ENCODE measurements around the gene SEL1L3. TPM values are rescaled to one million over a fixed set of nuclear protein-coding genes. Genes with fewer than 3 reads are reported as not detected.

Gene SEL1L3
- total RNA-seq, 2 experiments from 2014 or later: 47.6 to 63.4 TPM

DNA sequence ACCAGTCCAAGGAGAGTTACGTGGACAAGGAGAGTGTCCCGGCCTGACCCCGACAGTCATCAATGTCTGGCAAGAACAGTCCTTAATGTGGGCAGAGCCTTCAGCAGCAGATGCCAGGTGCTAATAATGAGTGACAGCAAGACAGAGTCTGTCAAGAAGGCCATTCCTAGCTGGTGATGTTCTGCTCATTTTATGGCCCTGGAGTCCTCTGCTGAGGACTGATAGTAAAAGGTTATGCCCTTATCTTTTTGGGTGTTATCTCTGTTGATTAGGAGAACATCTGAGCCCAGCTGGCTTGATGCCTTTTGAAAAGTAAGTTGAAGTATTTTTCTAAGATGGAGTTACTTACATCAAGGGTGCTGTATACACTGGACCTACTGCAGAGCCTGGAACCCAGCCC, 139.8 kb downstream of the SEL1L3 start:
- POLR2A ChIA-PET: no interaction called here
- Mint-ChIP-seq H3K9me3 (no peaks in the 10 kb centered on the region), H3K27me3 (no peaks in the 10 kb centered on the region)

DNA sequence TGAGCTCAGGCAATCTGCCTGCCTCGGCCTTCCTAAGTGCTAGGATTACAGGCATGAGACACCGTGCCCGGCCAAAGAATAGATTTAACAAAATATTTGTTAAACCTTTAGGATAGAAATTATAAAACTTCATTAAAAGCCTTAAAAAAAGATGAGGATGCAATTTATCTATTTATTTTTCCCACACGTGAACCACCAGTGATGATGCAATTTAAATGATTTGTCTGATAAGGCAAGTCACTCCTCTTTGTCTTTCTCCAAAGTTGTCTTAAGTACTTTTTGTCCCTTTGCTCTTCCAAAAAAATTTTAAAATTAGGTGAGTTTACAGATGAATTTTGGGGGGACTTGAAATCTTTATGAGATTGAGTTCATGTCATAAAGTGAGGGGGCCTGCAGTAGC, 149.0 kb downstream of the SEL1L3 start:
- H3K27ac Mint-ChIP-seq: no peak overlapping the region
- POLR2A ChIA-PET: no interaction called here
- H3K4me3 Mint-ChIP-seq: no peak overlapping the region
- no peaks in the 10 kb centered on the region for H3K4me1 Mint-ChIP-seq
- DNase-seq: no peak
- CTCF ChIA-PET: no interaction called here
- H3K36me3 Mint-ChIP-seq (ENCODE audit: low read depth): no peaks in the 10 kb centered on the region
- no peaks in the 10 kb centered on the region for H3K27me3 Mint-ChIP-seq
- H3K9me3 Mint-ChIP-seq: no peaks in the 10 kb centered on the region

More for the DNA sequence above, 139.8 kb downstream of the SEL1L3 start:
- H3K4me3 Mint-ChIP-seq: no peak overlapping the region
- no peaks in the 10 kb centered on the region for H3K36me3 Mint-ChIP-seq (ENCODE audit: low read depth)
- no peak for DNase-seq
- CTCF ChIA-PET: interaction anchor here (1.0 kb wide), 1 partner anchor 27 kb away, joined by 3 read pairs; no protein-coding TSS in a partner anchor
- no peak overlapping the region for H3K27ac Mint-ChIP-seq
- H3K4me1 Mint-ChIP-seq: no peaks in the 10 kb centered on the region

DNA sequence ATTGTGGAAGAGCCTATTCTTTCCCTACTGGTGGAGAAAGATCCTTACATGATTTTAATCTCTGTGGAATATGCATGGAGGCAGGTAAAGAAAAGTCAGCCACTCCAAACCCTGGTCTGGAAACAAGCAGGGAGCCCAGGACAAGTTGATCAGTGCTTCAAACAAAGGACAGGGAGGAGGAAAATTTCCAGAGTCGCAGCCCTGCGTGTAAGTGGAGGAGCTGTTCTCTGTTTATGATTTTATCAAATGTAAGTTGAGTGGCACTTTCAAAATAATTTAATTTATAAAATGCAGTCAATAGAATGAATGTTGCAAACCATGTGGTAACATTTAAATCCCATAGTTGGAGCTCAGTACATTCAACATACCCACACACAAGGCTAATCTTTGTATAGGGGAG, 150.2 kb downstream of the SEL1L3 start:
- CTCF ChIA-PET: interaction anchor here (0.7 kb wide), 1 partner anchor 213 kb away, joined by 4 read pairs; no protein-coding TSS in a partner anchor

DNA sequence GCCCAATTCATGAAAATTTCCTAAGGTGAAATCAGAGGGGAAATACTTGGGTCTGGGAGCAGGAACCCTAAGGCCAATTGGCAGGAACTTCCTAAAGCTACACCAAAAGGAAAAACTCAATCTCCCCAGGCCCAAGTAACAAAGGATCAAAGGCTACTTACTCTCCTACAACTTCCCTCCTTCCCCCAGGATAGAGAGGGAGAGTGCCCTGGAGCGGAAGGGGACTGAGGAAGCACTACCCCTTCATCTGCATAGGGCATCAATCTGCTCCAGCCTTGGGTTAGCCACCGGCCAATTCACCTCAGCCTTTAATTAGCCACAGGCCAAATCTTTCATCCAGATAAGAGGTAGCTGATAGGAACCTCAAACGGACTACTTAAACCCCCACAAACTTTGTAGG, 152.2 kb downstream of the SEL1L3 start:
- DNase-seq: no peak
- POLR2A ChIA-PET: no interaction called here
- Mint-ChIP-seq H3K4me1 (no peaks in the 10 kb centered on the region), H3K27me3 (no peaks in the 10 kb centered on the region), H3K36me3 (ENCODE audit: low read depth) (no peaks in the 10 kb centered on the region), H3K4me3 (no peak overlapping the region), H3K9me3 (peaks cover 2% of the 10 kb centered on the region), H3K27ac (no peak overlapping the region)
- CTCF ChIA-PET: no interaction called here

More for the DNA sequence above, 150.2 kb downstream of the SEL1L3 start:
- H3K36me3 Mint-ChIP-seq (ENCODE audit: low read depth): no peaks in the 10 kb centered on the region
- no peak for DNase-seq
- H3K4me3 Mint-ChIP-seq: no peak overlapping the region
- H3K4me1 Mint-ChIP-seq: no peaks in the 10 kb centered on the region
- no peaks in the 10 kb centered on the region for H3K27me3 Mint-ChIP-seq
- no peak overlapping the region for H3K27ac Mint-ChIP-seq
- peaks cover 2% of the 10 kb centered on the region for H3K9me3 Mint-ChIP-seq
- POLR2A ChIA-PET: no interaction called here

DNA sequence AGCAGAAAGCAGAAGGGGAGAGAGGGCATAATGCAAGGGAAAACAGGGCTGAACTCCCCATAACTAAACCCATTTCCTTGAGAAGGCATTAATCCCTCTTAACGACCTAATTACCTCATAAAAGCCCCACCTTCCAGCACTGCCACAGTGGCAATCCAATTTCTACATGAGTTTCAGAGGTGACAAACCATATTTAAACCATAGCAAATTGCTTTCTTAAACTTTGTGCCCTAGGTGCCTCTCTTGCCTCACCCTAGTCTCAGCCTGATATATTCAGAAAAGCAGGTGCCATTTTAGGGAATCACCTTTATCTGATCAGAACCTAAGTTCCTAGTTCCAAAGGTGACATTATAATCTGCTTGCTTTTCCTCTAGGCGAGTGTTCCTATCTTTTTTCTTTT, 158.3 kb downstream of the SEL1L3 start:
- no peak overlapping the region for H3K27ac Mint-ChIP-seq
- CTCF ChIA-PET: no interaction called here
- POLR2A ChIA-PET: no interaction called here

DNA sequence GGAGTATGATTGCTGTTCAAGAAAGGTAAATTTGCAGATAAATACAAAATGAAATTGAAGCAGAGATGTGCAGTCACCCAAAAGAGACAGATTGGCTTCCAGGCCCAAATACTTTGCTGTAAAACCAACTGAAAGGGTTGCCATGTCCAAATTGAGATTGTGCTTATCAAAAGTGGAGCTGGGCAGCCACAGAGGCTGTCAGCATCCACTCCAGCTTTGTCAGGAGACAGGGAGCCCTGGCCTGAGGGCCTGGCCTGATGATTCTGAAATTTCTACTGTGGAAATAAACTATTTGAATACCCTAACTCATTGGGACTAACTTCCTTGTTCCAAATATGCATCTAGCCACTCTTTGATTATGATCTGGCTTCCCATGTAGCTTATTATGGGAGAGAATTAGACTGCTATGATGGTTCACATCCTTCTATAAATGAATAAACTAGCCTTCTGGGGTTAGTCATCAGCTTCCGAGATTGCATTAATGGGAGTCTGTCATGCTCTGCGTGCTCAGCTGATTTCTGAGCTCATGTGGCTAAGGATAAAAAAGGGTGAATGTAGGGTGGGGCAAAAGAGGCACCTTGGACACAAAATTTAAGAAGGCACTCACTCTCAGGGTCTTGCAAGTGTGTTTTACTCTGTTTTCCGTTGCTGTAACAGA, 158.9 kb downstream of the SEL1L3 start:
- no peak for DNase-seq
- no peaks in the 10 kb centered on the region for H3K27me3 Mint-ChIP-seq
- ChIA-PET CTCF (no interaction called here), POLR2A (interaction anchor here (0.6 kb wide), 1 partner anchor 32 kb away, joined by 3 read pairs; no protein-coding TSS in a partner anchor)
- peaks cover 2% of the 10 kb centered on the region for H3K9me3 Mint-ChIP-seq
- H3K36me3 Mint-ChIP-seq (ENCODE audit: low read depth): no peaks in the 10 kb centered on the region
- H3K27ac Mint-ChIP-seq: no peak overlapping the region
- no peaks in the 10 kb centered on the region for H3K4me1 Mint-ChIP-seq
- no peak overlapping the region for H3K4me3 Mint-ChIP-seq

More for the DNA sequence above, 158.3 kb downstream of the SEL1L3 start:
- no peak for DNase-seq
- Mint-ChIP-seq H3K27me3 (no peaks in the 10 kb centered on the region), H3K9me3 (peaks cover 2% of the 10 kb centered on the region), H3K4me1 (no peaks in the 10 kb centered on the region), H3K36me3 (ENCODE audit: low read depth) (no peaks in the 10 kb centered on the region), H3K4me3 (no peak overlapping the region)

DNA sequence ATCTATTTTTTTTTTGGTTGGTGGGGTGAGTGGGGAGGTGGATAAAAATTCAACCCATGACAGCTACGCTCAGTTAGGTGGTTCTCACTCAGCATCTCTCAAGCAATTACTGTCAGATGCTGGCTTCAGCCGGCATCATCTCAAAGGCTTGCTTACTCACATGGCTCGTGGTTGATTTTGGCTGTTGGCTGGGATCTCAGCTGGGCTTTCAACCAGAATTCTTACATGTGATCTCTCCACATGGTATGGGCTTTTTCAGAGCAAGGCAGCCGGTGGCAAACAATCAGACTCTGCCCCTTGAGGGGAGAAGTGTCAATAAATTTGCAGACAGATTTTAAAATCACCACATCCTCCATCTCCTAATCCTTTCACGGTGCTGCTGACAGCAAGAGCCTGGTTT, 159.9 kb downstream of the SEL1L3 start:
- Mint-ChIP-seq H3K36me3 (ENCODE audit: low read depth) (no peaks in the 10 kb centered on the region), H3K4me3 (no peak overlapping the region), H3K9me3 (no peaks in the 10 kb centered on the region), H3K4me1 (no peaks in the 10 kb centered on the region), H3K27ac (no peak overlapping the region), H3K27me3 (no peaks in the 10 kb centered on the region)
- POLR2A ChIA-PET: no interaction called here
- no peak for DNase-seq
- CTCF ChIA-PET: no interaction called here

DNA sequence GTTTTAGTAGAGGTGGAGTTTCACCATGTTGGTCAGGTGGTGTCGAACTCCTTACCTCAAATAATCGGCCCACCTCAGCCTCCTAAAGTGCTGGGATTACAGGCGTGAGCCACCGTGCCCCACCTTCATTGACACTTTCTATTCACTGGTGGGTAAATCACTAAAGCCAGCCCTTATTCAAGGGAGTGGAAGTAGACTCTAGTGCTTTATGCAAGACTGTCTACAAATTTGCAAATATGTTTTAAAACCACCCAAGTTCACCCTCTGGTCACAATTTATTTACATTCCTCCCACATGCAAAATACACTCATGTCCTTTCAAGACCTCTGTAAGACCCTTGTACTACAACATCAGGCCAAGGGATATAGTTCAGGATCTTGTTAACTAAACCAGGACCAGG, 162.1 kb downstream of the SEL1L3 start:
- no peaks in the 10 kb centered on the region for H3K36me3 Mint-ChIP-seq (ENCODE audit: low read depth)
- H3K27me3 Mint-ChIP-seq: no peaks in the 10 kb centered on the region
- ChIA-PET POLR2A (no interaction called here), CTCF (no interaction called here)
- H3K4me3 Mint-ChIP-seq: no peak overlapping the region
- H3K4me1 Mint-ChIP-seq: no peaks in the 10 kb centered on the region
- no peaks in the 10 kb centered on the region for H3K9me3 Mint-ChIP-seq
- DNase-seq: no peak
- H3K27ac Mint-ChIP-seq: no peak overlapping the region

DNA sequence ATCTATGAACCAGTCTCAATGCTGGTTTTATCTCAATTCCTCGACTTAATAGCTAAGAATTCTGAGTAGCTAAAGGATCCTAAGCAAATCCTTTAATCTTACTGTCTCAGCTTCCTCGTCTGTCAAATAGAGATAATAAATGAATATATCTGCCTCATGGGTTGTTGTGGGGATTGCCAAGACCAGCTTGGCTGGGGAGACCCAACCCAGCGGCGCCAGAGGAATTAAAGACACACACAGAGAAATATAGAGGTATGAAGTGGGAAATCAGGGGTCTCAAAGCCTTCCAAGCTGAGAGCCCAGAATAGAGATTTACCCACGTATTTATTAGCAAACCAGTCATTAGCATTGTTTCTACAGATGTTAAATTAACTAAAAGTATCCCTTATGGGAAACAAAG, 165.3 kb downstream of the SEL1L3 start:
- POLR2A ChIA-PET: no interaction called here
- H3K27ac Mint-ChIP-seq: no peak overlapping the region
- no peaks in the 10 kb centered on the region for H3K36me3 Mint-ChIP-seq (ENCODE audit: low read depth)
- no peak for DNase-seq
- H3K4me3 Mint-ChIP-seq: no peak overlapping the region
- no peaks in the 10 kb centered on the region for H3K27me3 Mint-ChIP-seq
- CTCF ChIA-PET: interaction anchor here (0.6 kb wide), 1 partner anchor 1977 kb away, joined by 4 read pairs; no protein-coding TSS in a partner anchor
- no peaks in the 10 kb centered on the region for H3K9me3 Mint-ChIP-seq
- no peaks in the 10 kb centered on the region for H3K4me1 Mint-ChIP-seq

Other genes starting within 250 kb of the SEL1L3 start
- gene SLC34A2, start 207.1 kb downstream of the SEL1L3 start, total RNA-seq: not detected
- 10 to 100 TPM; 12.2 TPM for gene SMIM20, start 51.2 kb upstream of the SEL1L3 start, total RNA-seq

Data from activated CD4-positive, alpha-beta T cell treated with anti-CD3 and anti-CD28 coated beads, Interleukin-2, amount 10 ng/mL, durations not matched to agents 7 days and 5 days (primary cell).